ENCODE data around the gene RFX2. TPM values are rescaled to one million over a fixed set of nuclear protein-coding genes. Genes with fewer than 3 reads are reported as not detected.

RFX2 gene
- total RNA-seq, 1 experiment from 2014 or later, result 3.7 TPM

- Histone ChIP-seq H3K9ac (ENCODE audit: extremely low read depth, insufficient read length, low read length) (no peak overlapping the region), H3K4ac (ENCODE audit: low read depth, low read length) (no peak overlapping the region), H3K27ac (ENCODE audit: insufficient read length, low read depth, low read length) (no peak overlapping the region), H2BK15ac (ENCODE audit: low read depth, low read length) (no peak overlapping the region), H2BK12ac (ENCODE audit: insufficient read length, low read depth, low read length) (no peak overlapping the region), H2BK5ac (ENCODE audit: insufficient read length, low read length) (no peak overlapping the region), H3T11ph (ENCODE audit: low read length) (no peak overlapping the region), H4K5ac (ENCODE audit: insufficient read length, low read depth, low read length) (no peak overlapping the region), H2AFZ (ENCODE audit: low read length) (no peak overlapping the region), H4K20me1 (ENCODE audit: control insufficient read depth, insufficient read depth, insufficient read length) (no peaks in the 10 kb centered on the region), H2BK120ac (ENCODE audit: low read depth, low read length, poor library complexity, severe bottlenecking) (no peak overlapping the region), H3K4me1 (ENCODE audit: insufficient read depth, low read length) (no peaks in the 10 kb centered on the region), H3K14ac (ENCODE audit: insufficient read depth, low read length) (no peak overlapping the region; the same call in 1 of the 2 replicates), H2AK5ac (ENCODE audit: insufficient read length, low read length) (no peak overlapping the region), H4K91ac (ENCODE audit: insufficient read length, low read depth, low read length) (no peak overlapping the region), H3K23ac (ENCODE audit: insufficient read length, low read depth, low read length) (no peak overlapping the region), H3K18ac (ENCODE audit: insufficient read length, low read depth, low read length) (no peak overlapping the region), H4K8ac (replicated peaks; ENCODE audit: insufficient read length, low read depth, low read length) (no peak overlapping the region), H3K79me2 (ENCODE audit: insufficient read depth, low read length) (no peaks in the 10 kb centered on the region), H3K27me3 (ENCODE audit: insufficient read depth, low read length) (no peaks in the 10 kb centered on the region), H3K9me3 (ENCODE audit: control insufficient read depth, low read depth, low read length) (no peaks in the 10 kb centered on the region), H2BK20ac (ENCODE audit: low read depth, low read length, poor library complexity, severe bottlenecking) (no peak overlapping the region), H3K79me1 (ENCODE audit: insufficient read depth, low read depth, low read length, poor library complexity, severe bottlenecking) (no peaks in the 10 kb centered on the region), H3K56ac (ENCODE audit: insufficient read length, low read depth, low read length) (no peak overlapping the region), H3K4me2 (ENCODE audit: insufficient read depth, insufficient read length, low read length) (no peak overlapping the region), H3K23me2 (ENCODE audit: insufficient read length, low read depth, low read length, poor library complexity, severe bottlenecking) (no peaks in the 10 kb centered on the region)
- no peak overlapping the region for H3K27ac Mint-ChIP-seq
- H3K4me3 Mint-ChIP-seq, result no peak overlapping the region; a peak in 1 of 5 replicates
- TF ChIP-seq CTCF (conservative IDR thresholded peaks at IDR 0.05), result no peak
- H3K36me3 Mint-ChIP-seq (ENCODE audit: insufficient read depth in 1 of 3, low read depth in 3 of 3), result peaks cover 3 to 12% (median 9%) of the 10 kb centered on the region in 3 experiments; a peak in 5 of 7 replicates
- peaks cover 7% of the 10 kb centered on the region for H3K27me3 Mint-ChIP-seq (ENCODE audit: low read depth)
- H3K9me3 Mint-ChIP-seq, result peaks cover 3 to 4% of the 10 kb centered on the region in 2 experiments; a peak in 3 of 5 replicates
- no CpG with 5 or more reads among the region's 10 CpGs for WGBS (ENCODE audit: extremely low coverage, insufficient read length, low lambda C conversion rate)
- no peak for DNase-seq
- no peaks in the 10 kb centered on the region for H3K4me1 Mint-ChIP-seq
Measured at GRCh38 chr19:6003976-6004375, 106.3 kb downstream of the RFX2 start.
